H54 (cell line): ENCODE measurements around the gene VKORC1.

Experiments used
- DNase-seq: peaks from one replicate; pipeline ENCODE4 v3.0.0; 2011; ENCODE audit warnings: low spot score, mixed read lengths; ENCODE audit not compliant: insufficient read length
- FAIRE-seq: peaks from 3 replicates; lab custom pipeline; 2011; peaks lifted over from hg19 to GRCh38; lab: Jason Lieb, UNC
- POLR2A ChIP-seq: IDR thresholded peaks from 2 replicates; pipeline ENCODE4 v1.6.1; 2011; ENCODE audit warnings: low read depth, mild to moderate bottlenecking, low read length

Gene VKORC1

DNA sequence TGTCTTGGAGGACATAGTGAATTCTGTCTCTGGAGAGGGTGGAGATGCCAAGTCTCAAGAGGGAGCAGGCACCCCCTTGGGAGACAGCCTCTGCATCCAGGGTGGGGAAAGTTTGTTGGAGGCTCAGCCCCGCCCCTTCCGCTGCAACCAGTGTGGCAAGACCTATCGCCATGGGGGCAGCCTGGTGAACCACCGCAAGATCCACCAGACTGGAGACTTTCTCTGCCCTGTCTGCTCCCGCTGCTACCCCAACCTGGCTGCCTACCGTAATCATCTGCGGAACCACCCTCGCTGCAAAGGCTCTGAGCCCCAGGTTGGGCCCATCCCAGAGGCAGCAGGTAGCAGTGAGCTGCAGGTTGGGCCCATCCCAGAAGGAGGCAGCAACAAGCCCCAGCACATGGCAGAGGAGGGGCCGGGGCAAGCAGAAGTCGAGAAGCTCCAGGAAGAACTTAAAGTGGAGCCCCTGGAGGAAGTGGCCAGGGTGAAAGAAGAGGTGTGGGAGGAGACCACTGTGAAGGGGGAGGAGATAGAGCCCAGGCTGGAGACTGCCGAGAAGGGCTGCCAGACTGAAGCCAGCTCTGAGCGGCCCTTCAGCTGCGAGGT is 15.2 kb downstream of the VKORC1 start:
- DNase-seq (no peak), FAIRE-seq (no peak)
- no peak for TF ChIP-seq POLR2A

GRCh38 chr16:31078597-31079341 is 15.8 kb downstream of the VKORC1 start:
- FAIRE-seq, result no peak
- TF ChIP-seq POLR2A, result no peak
- no peak for DNase-seq

DNA sequence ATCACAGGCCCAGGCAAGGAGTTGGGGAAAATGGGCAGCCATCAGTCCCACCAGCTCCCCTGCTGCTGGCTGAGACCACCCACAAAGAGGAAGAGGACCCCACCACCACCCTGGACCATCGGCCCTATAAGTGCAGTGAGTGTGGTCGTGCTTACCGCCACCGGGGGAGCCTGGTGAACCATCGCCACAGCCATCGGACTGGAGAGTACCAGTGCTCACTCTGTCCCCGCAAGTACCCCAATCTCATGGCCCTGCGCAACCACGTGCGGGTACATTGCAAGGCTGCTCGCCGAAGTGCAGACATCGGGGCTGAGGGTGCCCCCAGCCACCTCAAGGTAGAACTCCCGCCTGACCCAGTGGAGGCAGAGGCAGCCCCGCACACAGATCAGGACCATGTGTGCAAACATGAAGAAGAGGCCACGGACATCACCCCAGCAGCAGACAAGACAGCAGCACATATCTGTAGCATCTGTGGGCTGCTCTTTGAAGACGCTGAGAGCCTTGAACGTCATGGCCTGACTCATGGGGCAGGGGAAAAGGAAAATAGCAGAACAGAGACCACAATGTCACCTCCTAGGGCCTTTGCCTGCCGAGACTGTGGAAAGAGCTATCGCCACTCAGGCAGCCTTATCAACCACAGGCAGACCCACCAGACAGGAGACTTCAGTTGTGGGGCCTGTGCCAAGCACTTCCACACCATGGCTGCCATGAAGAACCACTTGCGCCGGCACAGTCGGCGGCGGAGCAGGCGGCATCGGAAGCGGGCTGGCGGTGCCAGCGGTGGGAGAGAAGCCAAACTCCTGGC is 16.8 kb downstream of the VKORC1 start:
- FAIRE-seq (no peak), DNase-seq (no peak)
- TF ChIP-seq POLR2A, result no peak

- FAIRE-seq, result no peak
- TF ChIP-seq POLR2A, result no peak
- no peak for DNase-seq
These were observed 17.6 kb downstream of the VKORC1 start for GRCh38 chr16:31077024-31077423.

GRCh38 chr16:31076319-31076718 is 18.3 kb downstream of the VKORC1 start:
- DNase-seq (no peak), FAIRE-seq (no peak)
- TF ChIP-seq POLR2A, result no peak

- DNase-seq, result no peak
- no peak for TF ChIP-seq POLR2A
- FAIRE-seq, result no peak
These were observed 19.8 kb downstream of the VKORC1 start for GRCh38 chr16:31074814-31075183.

DNA sequence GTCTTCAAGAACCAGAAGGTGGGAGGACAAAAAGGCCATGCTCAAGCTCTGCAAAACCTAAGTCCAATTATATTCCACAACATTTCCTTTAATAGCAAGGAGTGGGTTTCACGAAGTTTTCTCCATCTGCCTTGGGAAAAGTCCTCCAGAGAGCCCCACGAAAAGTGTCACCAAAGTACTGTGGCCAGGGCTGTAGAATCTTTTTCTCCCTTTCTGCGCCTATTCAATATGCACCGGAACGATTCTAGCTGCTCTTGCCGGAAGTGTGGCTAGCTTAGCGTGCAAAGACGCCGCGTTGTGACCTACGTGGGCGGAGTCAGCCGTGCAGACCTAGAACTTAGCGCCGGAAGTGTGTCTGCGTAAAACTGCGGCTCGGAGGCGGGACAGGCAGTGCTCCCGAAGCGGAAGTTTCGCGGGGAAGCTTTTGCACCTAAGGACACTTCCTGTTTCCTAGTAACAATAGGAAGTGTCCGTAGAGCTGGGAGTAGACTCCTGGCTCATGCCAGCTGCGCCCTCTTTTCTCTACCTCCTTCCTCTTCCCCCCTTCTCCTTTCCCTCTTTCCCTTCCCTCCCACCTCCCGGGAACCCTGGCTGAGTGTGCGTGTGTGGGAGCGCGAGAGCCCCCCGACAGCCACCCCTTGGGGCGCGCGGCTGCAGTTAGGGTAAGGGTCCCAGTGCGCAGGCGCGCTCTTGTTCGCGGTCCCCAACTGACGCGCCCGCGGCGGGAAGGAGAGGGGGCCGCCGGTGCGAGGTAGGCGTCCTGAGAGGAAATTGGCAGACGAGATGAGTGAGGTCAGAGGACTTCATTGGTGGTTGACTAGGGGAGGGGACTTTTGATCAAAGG is 20.4 kb downstream of the VKORC1 start, which contains the start of the genes ZNF646 and ZNF668:
Gene ZNF646 (plus strand): TSS at position 453 of the 844 bp plus-strand sequence. CDS start 1,903 bp downstream, outside the sequence.
Gene ZNF668 (minus strand): TSS at position 271 of the 844 bp plus-strand sequence. CDS start 9,781 bp downstream, outside the sequence.
- peak; percentile 33; the same call in 1 of the 2 replicates for TF ChIP-seq POLR2A
- peak; percentile 95 for DNase-seq
- peak; percentile 70 for FAIRE-seq

- no peak for FAIRE-seq
- TF ChIP-seq POLR2A, result peak; percentile 43
- DNase-seq, result peak; percentile 88
These were observed 21.2 kb downstream of the VKORC1 start for GRCh38 chr16:31073142-31073969.

GRCh38 chr16:31072540-31073141 is 22.0 kb downstream of the VKORC1 start:
- DNase-seq, result no peak
- no peak for FAIRE-seq
- no peak; the same call in 1 of the 2 replicates for TF ChIP-seq POLR2A

DNA sequence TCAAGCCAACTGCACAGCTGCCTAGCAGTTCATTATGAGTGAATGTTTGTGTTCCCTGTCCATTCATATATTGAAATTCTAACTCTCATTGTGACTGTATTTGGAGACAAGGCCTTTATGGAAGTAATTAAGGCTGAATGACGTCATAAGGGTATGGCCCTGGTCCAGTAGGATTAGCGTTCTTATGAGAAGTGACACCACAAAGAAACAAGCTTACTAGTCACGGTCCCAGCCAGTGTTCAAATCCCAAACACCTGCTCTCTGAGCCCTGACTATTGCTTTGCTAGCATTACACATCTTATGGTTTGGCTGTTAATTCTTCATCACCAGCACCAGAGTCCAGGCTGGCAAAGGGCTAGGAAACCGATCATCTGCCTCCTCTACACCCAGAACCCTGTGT is 22.7 kb downstream of the VKORC1 start:
- FAIRE-seq, result no peak
- TF ChIP-seq POLR2A, result no peak
- no peak for DNase-seq

- FAIRE-seq (no peak), DNase-seq (no peak)
- TF ChIP-seq POLR2A, result no peak
These were observed 27.3 kb downstream of the VKORC1 start for GRCh38 chr16:31067342-31067741.
